Panc1 (cell line): ENCODE results near the gene OGFRL1. TPM values are rescaled to one million over a fixed set of nuclear protein-coding genes. Genes with fewer than 3 reads are reported as not detected.

Experiments used
- ATAC-seq: fragments of 200-7000 bp; cut with Tn5 transposase; 2 replicates; pipeline ENCODE4 v1.9.1; 2020; ENCODE audit warnings: mild to moderate bottlenecking, moderate library complexity
- BruUV-seq: library from RNA; stranded (reverse); fragments of 400-500 nt; replicated peaks from 2 replicates; lab custom pipeline; 2021; lab: Mats Ljungman, UMichigan
- CTCF ChIA-PET: fragments of 300-600 bp; sonication (Branson Sonifier 250); formaldehyde crosslinking; loops from one replicate; lab custom pipeline; 2022; ENCODE audit warnings: antibody characterized with exemption; lab: Charles Lee
- POLR2A ChIA-PET: fragments of 300-600 bp; sonication (Branson Sonifier 250); formaldehyde crosslinking; loops from one replicate; lab custom pipeline; 2022; ENCODE audit warnings: antibody characterized with exemption; lab: Charles Lee
- DNase-seq: peaks from one replicate; pipeline ENCODE4 v3.0.0-alpha.2; 2010; ENCODE audit warnings: low read depth, low spot score
- H3K27ac ChIP-seq: 2 replicates; pipeline ENCODE4 v1.5.1; 2011; ENCODE audit warnings: mild to moderate bottlenecking, low read length, inconsistent platforms
- H3K27me3 ChIP-seq: fragments of 200-500 bp; sonication (Bioruptor generic); 2 replicates; pipeline ENCODE4 v1.6.0; 2014; ENCODE audit warnings: low read length, inconsistent platforms; ENCODE audit not compliant: control insufficient read depth, insufficient read depth
- H3K36me3 ChIP-seq: fragments of 200-500 bp; sonication (Bioruptor generic); 2 replicates; pipeline ENCODE4 v1.5.1; 2014; ENCODE audit warnings: inconsistent platforms, mild to moderate bottlenecking, low read length, moderate library complexity; ENCODE audit not compliant: control insufficient read depth, insufficient read depth
- H3K4me1 ChIP-seq: 2 replicates; pipeline ENCODE4 v1.5.1; 2011; ENCODE audit warnings: inconsistent platforms, mild to moderate bottlenecking, low read length, moderate library complexity; ENCODE audit not compliant: control insufficient read depth, insufficient read depth
- H3K4me3 ChIP-seq, 2 experiments: 2 replicates each; pipeline ENCODE4 v1.5.1; 2011 to 2012; ENCODE audit warnings: low read depth in 2 of 2, low read length in 2 of 2, mild to moderate bottlenecking in 2 of 2, inconsistent platforms in 1 of 2, moderate library complexity in 1 of 2
- H3K9me3 ChIP-seq: fragments of 200-500 bp; sonication (Bioruptor generic); 2 replicates; pipeline ENCODE4 v1.5.1; 2014; ENCODE audit warnings: low read depth, mild to moderate bottlenecking, inconsistent platforms, low read length, moderate library complexity; ENCODE audit not compliant: control insufficient read depth, insufficient read depth
- CTCF ChIP-seq: fragments of 450-650 bp; IDR thresholded peaks from 2 replicates; pipeline ENCODE4 v1.5.1; 2017; ENCODE audit warnings: mild to moderate bottlenecking
- POLR2AphosphoS5 ChIP-seq: IDR thresholded peaks from 2 replicates; pipeline ENCODE4 v1.6.1; 2012; ENCODE audit warnings: mild to moderate bottlenecking, low read depth, low read length, moderate library complexity
- REST ChIP-seq, 2 experiments: IDR thresholded peaks; 2 replicates each; pipeline ENCODE4 v1.6.1; 2011 to 2012; ENCODE audit warnings: low read depth in 2 of 2, control low read depth in 1 of 2, low read length in 1 of 2, mild to moderate bottlenecking in 1 of 2, moderate library complexity in 1 of 2; ENCODE audit not compliant: insufficient read depth in 1 of 2
- SIN3A ChIP-seq: IDR thresholded peaks from 2 replicates; pipeline ENCODE4 v1.6.1; 2012; ENCODE audit warnings: low read depth, mild to moderate bottlenecking, low read length, moderate library complexity, borderline replicate concordance; ENCODE audit not compliant: insufficient read depth
- TCF7L2 ChIP-seq: IDR thresholded peaks from 2 replicates; pipeline ENCODE4 v1.6.1; 2011; ENCODE audit warnings: mild to moderate bottlenecking, low read depth, low read length, inconsistent platforms
- in situ Hi-C: cut with HindIII; loops from 2 replicates; pipeline ENCODE4 v1.10.0; 2016; ENCODE audit warnings: low sequenced_read_pairs, low pct_unique_long_range_greater_than_20kb
- intact Hi-C: fragments of 100-400 bp; cut with micrococcal nuclease; formaldehyde crosslinking; loops from one replicate; pipeline ENCODE4 v1.10.0; 2022; ENCODE audit not compliant: unreplicated experiment
- total RNA-seq: library from RNA; stranded (reverse); gene quantifications from one replicate; pipeline ENCODE4 v1.2.1, GENCODE V29; 2021; ENCODE audit not compliant: unreplicated experiment

OGFRL1 gene
- total RNA-seq, 1 experiment from 2014 or later, result 17.2 TPM

GRCh38 chr6:71280701-71281100 lies 7.9 kb upstream of the OGFRL1 start:
- ChIA-PET POLR2A (no interaction called here), CTCF (no interaction called here)
- no peaks in the 10 kb centered on the region for H3K9me3 ChIP-seq
- intact Hi-C loops (no loop called here), in situ Hi-C loops (no loop called here)
- no peaks in the 10 kb centered on the region for H3K4me1 ChIP-seq
- DNase-seq (no peak), ATAC-seq (no peak)
- H3K36me3 ChIP-seq, result no peaks in the 10 kb centered on the region
- no peak overlapping the region for H3K4me3 ChIP-seq
- BruUV-seq, result no TSS peak
- no peak overlapping the region for H3K27ac ChIP-seq
- TF ChIP-seq POLR2AphosphoS5, result no peak
- no peak for TF ChIP-seq TCF7L2
- TF ChIP-seq CTCF, result no peak
- no peak for TF ChIP-seq REST (IDR thresholded peaks at IDR 0.05; ENCODE audit: insufficient read depth in 1 of 2, low read depth in 2 of 2, low read length in 1 of 2)
- TF ChIP-seq SIN3A, result no peak
- H3K27me3 ChIP-seq, result no peaks in the 10 kb centered on the region

- Histone ChIP-seq H3K27ac (no peak overlapping the region), H3K4me3 (no peak overlapping the region), H3K27me3 (no peaks in the 10 kb centered on the region), H3K4me1 (peaks cover 11% of the 10 kb centered on the region), H3K9me3 (no peaks in the 10 kb centered on the region), H3K36me3 (no peaks in the 10 kb centered on the region)
- BruUV-seq, result no TSS peak
- in situ Hi-C loops, result no loop called here
- DNase-seq, result no peak
- ATAC-seq, result no peak
- no peak for TF ChIP-seq CTCF
- no peak for TF ChIP-seq SIN3A
- TF ChIP-seq REST (IDR thresholded peaks at IDR 0.05; ENCODE audit: insufficient read depth in 1 of 2, low read depth in 2 of 2, low read length in 1 of 2), result no peak
- no peak for TF ChIP-seq TCF7L2
- no peak for TF ChIP-seq POLR2AphosphoS5
- CTCF ChIA-PET, result no interaction called here
- intact Hi-C loops, result no loop called here
- POLR2A ChIA-PET, result no interaction called here
These were observed 3.8 kb upstream of the OGFRL1 start for GRCh38 chr6:71284785-71285184.
